ENCODE data around the gene NKD1.

The NKD1 gene

DNA sequence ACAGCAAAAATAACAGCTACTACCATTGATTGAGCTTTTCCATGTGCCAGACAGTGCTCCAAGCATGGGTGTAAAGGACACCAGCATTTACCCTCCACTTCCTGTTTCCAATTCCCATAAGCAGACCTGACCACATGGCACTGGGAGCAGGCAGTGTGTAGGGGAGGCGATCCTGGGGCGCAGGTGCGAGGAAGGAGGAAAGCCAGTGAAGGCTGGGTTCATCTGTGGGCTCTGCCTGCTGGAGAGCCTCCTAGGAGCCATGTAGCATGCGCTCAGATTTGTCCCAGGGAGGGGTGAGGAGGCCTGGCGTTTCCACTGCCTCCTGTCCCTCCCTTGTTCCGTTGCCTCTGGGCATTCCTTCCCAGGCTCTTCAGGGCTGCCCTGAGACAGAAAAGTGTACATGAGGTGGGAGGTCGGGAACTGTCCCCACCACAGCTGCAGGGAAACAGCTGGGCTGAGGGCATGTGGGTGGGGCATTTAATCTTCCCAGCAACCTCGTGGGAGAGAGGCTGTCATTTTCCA is 76.3 kb downstream of the NKD1 start:
- no peak overlapping the region for H3K4me3 ChIP-seq (ENCODE audit: low read depth, low read length)
- TF ChIP-seq, protein P1, sequence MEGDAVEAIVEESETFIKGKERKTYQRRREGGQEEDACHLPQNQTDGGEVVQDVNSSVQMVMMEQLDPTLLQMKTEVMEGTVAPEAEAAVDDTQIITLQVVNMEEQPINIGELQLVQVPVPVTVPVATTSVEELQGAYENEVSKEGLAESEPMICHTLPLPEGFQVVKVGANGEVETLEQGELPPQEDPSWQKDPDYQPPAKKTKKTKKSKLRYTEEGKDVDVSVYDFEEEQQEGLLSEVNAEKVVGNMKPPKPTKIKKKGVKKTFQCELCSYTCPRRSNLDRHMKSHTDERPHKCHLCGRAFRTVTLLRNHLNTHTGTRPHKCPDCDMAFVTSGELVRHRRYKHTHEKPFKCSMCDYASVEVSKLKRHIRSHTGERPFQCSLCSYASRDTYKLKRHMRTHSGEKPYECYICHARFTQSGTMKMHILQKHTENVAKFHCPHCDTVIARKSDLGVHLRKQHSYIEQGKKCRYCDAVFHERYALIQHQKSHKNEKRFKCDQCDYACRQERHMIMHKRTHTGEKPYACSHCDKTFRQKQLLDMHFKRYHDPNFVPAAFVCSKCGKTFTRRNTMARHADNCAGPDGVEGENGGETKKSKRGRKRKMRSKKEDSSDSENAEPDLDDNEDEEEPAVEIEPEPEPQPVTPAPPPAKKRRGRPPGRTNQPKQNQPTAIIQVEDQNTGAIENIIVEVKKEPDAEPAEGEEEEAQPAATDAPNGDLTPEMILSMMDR (IDR thresholded peaks at IDR 0.05; ENCODE audit: low read depth, low read length, missing control alignments), result no peak
- in situ Hi-C loops (cut with HindIII; ENCODE audit: low sequenced_read_pairs), result no loop called here
- DNase-seq (ENCODE audit: low read depth), result no peak

DNA sequence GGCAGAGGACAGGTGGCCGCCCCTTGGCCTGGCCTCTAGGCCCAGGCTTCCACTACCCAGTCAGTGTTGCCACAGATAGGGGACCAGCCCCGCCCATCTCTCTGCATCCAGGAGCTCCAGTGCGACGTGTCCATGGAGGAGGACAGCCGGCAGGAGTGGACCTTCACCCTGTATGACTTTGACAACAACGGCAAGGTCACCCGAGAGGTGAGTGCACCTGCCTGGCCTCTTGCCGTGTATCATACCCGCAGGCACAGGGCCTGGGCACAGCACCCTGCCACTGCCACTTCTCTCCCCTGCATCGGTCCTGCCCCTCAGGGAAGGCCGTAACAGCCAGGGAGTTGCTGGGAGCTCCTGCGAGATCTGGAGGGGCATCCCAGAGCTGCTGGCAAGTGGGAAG is 77.2 kb downstream of the NKD1 start:
- DNase-seq (ENCODE audit: low read depth), result no peak
- TF ChIP-seq, protein P1 (IDR thresholded peaks at IDR 0.05; ENCODE audit: low read depth, low read length, missing control alignments), result no peak
- no peak overlapping the region for H3K4me3 ChIP-seq (ENCODE audit: low read depth, low read length)
- in situ Hi-C loops (cut with HindIII; ENCODE audit: low sequenced_read_pairs), result no loop called here

DNA sequence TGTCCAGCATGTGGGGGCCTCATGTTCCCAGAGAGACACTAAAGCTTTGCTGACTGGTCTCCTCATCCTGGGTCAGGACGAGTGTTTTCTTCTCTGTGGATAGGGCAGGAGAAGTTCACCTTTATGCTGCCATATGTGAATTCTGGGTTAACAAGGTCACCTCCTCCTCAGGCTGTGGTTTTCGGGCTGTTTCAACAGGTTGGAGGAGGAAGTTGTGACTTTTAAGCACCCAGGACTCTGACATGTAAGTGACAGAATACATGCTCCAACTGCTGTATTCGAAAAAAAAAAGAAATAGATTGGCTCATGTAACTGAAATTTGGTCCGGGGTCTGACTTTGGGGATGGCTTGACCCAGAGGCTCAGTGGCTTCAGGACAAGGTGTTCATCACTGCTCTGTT is 78.7 kb downstream of the NKD1 start:
- in situ Hi-C loops (cut with HindIII; ENCODE audit: low sequenced_read_pairs), result no loop called here
- no peak overlapping the region for H3K4me3 ChIP-seq (ENCODE audit: low read depth, low read length)
- no peak for DNase-seq (ENCODE audit: low read depth)
- TF ChIP-seq, protein P1 (IDR thresholded peaks at IDR 0.05; ENCODE audit: low read depth, low read length, missing control alignments), result no peak

DNA sequence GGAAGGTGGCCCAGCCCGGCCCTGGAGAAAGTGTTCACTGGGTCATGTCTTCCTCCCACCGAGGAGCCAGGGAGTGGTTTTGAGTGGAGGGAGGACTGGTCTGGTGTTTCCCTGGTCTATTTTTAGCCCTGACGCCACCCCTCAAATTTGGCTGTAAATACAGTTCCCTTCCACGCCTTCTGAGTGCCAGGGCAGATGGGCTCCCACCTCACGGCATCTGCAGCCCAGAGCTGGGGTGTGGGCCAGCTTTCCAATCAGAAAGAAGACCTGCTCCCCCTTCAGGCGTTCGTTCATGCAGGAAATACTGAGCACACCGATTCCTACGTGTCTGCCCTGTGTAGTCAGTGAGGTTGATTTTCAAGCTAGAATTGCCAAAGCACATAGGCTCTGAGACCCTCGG is 79.2 kb downstream of the NKD1 start:
- TF ChIP-seq, protein P1 (IDR thresholded peaks at IDR 0.05; ENCODE audit: low read depth, low read length, missing control alignments), result peak; percentile 44
- no peak overlapping the region for H3K4me3 ChIP-seq (ENCODE audit: low read depth, low read length)
- in situ Hi-C loops (cut with HindIII; ENCODE audit: low sequenced_read_pairs), result no loop called here
- no peak for DNase-seq (ENCODE audit: low read depth)

DNA sequence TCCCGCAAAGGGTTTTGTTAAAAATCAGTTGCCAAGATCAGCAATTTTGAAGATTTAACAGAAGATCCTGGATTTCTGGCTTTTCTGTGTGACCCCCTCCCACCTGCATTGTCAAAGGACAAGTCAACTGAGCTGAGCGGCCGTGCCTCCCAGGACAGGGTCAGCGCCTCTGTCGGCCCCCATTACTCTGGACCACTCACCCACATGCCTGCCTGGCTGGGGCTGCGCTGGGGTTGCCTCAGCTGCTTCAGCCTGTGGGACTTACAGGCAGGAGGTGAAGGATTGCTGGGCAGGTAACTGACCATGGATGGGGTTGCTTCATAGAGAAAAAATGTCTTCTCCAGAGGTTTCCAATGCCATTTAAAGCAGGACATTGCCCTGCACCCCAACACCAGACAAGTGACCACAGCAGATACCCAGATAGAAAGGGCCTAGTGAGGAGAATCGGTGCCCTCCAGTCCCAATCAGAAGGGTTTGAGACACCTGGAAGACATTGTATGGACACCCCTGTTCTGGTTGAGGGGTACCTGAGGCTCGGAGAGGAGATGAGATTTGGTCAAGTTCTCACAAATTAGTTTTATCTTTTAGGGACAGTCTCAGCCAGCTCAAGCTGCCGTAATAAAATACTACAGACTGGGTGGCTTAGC is 80.1 kb downstream of the NKD1 start:
- TF ChIP-seq, protein P1 (IDR thresholded peaks at IDR 0.05; ENCODE audit: low read depth, low read length, missing control alignments), result no peak
- H3K4me3 ChIP-seq (ENCODE audit: low read depth, low read length), result no peak overlapping the region
- no peak for DNase-seq (ENCODE audit: low read depth)
- in situ Hi-C loops (cut with HindIII; ENCODE audit: low sequenced_read_pairs), result no loop called here

DNA sequence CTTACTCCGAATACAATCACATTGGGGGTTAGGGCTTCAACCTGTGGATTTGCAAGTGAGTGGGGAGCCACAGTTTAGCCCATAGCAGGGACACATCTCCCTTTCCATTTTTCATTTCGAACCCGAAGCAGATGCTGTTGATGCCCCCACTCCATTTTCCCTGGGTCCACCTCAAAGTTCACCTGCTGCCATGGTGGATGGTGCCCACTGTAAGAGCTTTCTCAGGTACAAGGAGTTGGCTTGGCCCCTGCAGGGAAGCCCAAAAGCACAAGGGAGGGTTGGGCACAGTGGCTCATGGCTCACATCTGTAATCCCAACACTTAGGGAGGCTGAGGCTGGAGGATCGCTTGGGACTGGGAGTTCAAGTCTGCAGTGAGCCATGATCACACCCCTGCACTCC is 81.1 kb downstream of the NKD1 start:
- TF ChIP-seq, protein P1 (IDR thresholded peaks at IDR 0.05; ENCODE audit: low read depth, low read length, missing control alignments), result no peak
- no peak overlapping the region for H3K4me3 ChIP-seq (ENCODE audit: low read depth, low read length)
- in situ Hi-C loops (cut with HindIII; ENCODE audit: low sequenced_read_pairs), result no loop called here
- no peak for DNase-seq (ENCODE audit: low read depth)

All from astrocyte of the cerebellum (primary cell).